Right atrium auricular region (tissue), 2 donors: ENCODE measurements around the gene CBFA2T3. TPM values are rescaled to one million over a fixed set of nuclear protein-coding genes. Genes with fewer than 3 reads are reported as not detected.

Source experiments
- DNase-seq: peaks from one replicate; pipeline ENCODE4 v3.0.0-alpha.2; 2019; ENCODE audit warnings: low spot score
- H3K27ac ChIP-seq, 2 donors: fragments of 200-600 bp; sonication (generic); 1 replicate in 1 of 2; 2 replicates in 1 of 2; pipeline ENCODE4 v1.5.1; 2016 to 2019
- H3K27me3 ChIP-seq, 2 donors: fragments of 200-600 bp; sonication (generic); one replicate each; pipeline versions ENCODE4 v1.5.1 to v1.6.0; 2017 to 2019
- H3K36me3 ChIP-seq: fragments of 200-600 bp; sonication (generic); one replicate; pipeline ENCODE4 v1.5.1; 2016
- H3K4me1 ChIP-seq, 2 donors: fragments of 200-600 bp; sonication (generic); one replicate each; pipeline versions ENCODE4 v1.5.1 to v1.6.0; 2017 to 2019
- H3K4me3 ChIP-seq, 2 donors: fragments of 200-600 bp; sonication (generic); 1 replicate in 1 of 2; 2 replicates in 1 of 2; pipeline ENCODE4 v1.5.1; 2017 to 2019; ENCODE audit warnings: mild to moderate bottlenecking in 1 of 2, moderate library complexity in 1 of 2
- H3K9me3 ChIP-seq, 2 donors: fragments of 200-600 bp; sonication (generic); one replicate each; pipeline ENCODE4 v1.5.1; 2019
- total RNA-seq, 2 donors: library from RNA; depleted of rRNA; stranded (reverse); fragments of >200 nt; gene quantifications; one replicate each; pipeline ENCODE4 v1.1.0, GENCODE V29; 2016
- TF ChIP-seq, protein P1 (sequence below), 2 donors: fragments of 200-600 bp; sonication (generic); IDR thresholded peaks; one replicate each; pipeline ENCODE4 v1.5.1; 2019; ENCODE audit warnings: antibody characterized with exemption in 2 of 2

The CBFA2T3 gene
- total RNA-seq, 2 donors from 2014 or later = 1.1 to 2.6 TPM

DNA sequence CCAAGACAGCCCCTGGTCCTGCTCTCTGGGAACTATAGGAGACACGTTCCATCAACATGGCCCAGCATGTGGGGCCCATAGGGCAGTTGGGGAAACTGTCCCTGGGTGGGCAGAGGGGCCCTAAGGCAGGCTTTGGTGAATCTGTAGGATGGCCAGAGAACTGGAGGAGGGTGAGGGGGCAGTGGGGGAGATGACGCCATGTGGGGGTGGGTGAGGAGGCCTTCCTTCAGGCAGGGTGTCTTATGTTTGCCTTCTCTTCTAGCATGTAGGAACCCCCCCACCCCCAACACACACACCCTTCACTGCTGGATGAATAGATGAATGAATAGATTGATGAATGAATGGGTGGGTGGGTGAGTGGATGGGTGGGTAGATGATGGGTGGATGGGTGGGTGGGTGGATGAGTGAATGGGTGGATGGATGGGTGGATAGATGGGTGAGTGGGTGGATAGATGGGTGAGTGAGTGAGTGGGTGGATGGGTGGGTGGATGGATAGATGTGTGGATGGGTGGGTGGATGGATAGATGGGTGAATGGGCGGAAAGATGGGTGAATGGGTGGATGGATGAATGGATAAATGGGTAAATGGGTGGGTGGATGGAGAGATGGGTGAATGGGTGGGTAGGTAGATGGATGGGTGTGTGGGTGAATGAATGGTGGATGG, 2.5 kb upstream of the CBFA2T3 start:
- Histone ChIP-seq H3K27ac (no peak overlapping the region), H3K4me1 (peaks cover 0 to 13% of the 10 kb centered on the region in 2 donors), H3K9me3 (no peaks in the 10 kb centered on the region), H3K36me3 (no peaks in the 10 kb centered on the region), H3K4me3 (no peak overlapping the region), H3K27me3 (no peaks in the 10 kb centered on the region)
- TF ChIP-seq, protein P1, sequence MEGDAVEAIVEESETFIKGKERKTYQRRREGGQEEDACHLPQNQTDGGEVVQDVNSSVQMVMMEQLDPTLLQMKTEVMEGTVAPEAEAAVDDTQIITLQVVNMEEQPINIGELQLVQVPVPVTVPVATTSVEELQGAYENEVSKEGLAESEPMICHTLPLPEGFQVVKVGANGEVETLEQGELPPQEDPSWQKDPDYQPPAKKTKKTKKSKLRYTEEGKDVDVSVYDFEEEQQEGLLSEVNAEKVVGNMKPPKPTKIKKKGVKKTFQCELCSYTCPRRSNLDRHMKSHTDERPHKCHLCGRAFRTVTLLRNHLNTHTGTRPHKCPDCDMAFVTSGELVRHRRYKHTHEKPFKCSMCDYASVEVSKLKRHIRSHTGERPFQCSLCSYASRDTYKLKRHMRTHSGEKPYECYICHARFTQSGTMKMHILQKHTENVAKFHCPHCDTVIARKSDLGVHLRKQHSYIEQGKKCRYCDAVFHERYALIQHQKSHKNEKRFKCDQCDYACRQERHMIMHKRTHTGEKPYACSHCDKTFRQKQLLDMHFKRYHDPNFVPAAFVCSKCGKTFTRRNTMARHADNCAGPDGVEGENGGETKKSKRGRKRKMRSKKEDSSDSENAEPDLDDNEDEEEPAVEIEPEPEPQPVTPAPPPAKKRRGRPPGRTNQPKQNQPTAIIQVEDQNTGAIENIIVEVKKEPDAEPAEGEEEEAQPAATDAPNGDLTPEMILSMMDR (IDR thresholded peaks at IDR 0.05) = no peak
- DNase-seq = no peak

GRCh38 chr16:88978608-88979346, 1.8 kb upstream of the CBFA2T3 start:
- H3K4me1 ChIP-seq = peaks cover 0 to 13% of the 10 kb centered on the region in 2 donors
- H3K27me3 ChIP-seq = no peaks in the 10 kb centered on the region
- H3K27ac ChIP-seq = no peak overlapping the region
- no peak for DNase-seq
- no peaks in the 10 kb centered on the region for H3K36me3 ChIP-seq
- H3K4me3 ChIP-seq = no peak overlapping the region
- H3K9me3 ChIP-seq = no peaks in the 10 kb centered on the region
- TF ChIP-seq, protein P1 (IDR thresholded peaks at IDR 0.05) = no peak

DNA sequence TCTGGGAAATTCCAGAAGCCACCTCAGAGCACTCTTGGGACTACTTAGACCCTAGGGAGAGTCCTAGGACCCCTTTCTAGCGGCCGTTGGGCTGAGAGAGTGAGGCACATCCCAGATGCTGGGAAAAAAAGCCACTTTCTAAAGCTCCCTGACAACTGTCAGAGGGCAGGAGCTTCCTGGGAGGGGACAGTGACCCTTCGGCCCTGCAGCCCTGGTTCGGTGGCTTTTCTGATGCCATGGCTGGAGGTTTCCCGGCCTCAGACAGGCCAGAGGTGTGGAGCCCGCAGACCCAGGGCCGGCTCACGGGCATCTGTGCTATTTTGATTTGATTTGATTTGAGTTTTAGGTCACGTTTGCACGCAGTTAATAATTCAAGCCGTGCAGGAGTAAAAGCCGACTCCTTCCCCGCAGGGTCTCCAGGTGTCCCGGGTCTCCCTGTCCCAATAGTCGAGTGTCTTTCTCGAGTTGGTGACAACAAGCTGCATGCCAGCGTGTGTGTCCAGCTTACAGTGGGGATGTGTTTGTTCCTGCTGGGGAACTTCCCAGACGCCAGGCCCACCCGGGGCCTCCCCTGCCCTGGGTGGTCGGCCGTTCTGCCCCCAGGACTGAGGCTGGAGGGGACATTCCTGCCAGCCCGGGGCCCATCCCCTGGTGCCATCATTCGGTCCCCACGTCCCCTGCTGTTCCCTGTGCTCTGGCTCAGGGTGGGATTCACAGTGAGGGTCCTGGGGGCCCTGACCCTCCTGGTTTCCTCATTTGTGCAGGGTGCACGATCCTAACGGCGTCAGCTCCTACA, 1.0 kb upstream of the CBFA2T3 start:
- Histone ChIP-seq H3K9me3 (no peaks in the 10 kb centered on the region), H3K4me1 (peaks cover 0 to 13% of the 10 kb centered on the region in 2 donors), H3K27ac (no peak overlapping the region), H3K36me3 (no peaks in the 10 kb centered on the region), H3K27me3 (no peaks in the 10 kb centered on the region), H3K4me3 (no peak overlapping the region)
- TF ChIP-seq, protein P1 (IDR thresholded peaks at IDR 0.05) = no peak
- DNase-seq = no peak

DNA sequence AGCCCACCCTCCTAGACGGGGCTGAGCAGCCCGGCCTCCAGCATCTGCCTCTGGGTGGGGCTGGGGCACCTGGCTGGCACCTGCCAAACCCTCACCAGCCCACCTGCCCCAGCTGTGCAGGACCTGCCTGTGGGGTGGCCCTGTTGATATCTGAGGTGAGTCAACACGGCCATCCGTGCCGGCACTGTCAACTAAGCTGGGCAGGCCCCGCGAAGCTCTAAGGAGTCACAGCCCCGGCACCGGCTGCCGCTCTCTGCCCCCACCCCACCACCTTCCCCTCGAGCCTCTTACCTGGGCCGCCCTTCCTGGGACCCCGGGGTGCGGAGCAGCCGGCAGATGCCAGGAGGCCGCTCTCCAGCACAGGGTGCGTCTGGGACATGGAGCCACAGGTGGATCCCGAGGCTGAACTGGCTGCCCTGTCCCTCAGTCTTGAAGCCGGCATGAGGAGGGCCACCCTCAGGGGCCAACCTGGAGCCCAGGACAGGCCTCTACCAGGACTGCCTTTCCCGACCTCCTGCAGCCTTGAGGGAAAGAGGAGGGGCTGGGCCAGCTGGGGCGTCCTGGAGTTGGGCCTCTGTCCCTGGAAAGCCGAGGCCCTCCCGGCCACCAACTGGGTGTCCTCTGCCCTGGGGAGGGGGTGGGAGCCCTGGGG, 515 bp downstream of the CBFA2T3 start:
- Histone ChIP-seq H3K27ac (no peak overlapping the region), H3K4me1 (peaks cover 0 to 13% of the 10 kb centered on the region in 2 donors), H3K9me3 (no peaks in the 10 kb centered on the region), H3K36me3 (no peaks in the 10 kb centered on the region), H3K4me3 (peak overlapping the region in 1 of 2 donors; percentile 28), H3K27me3 (no peaks in the 10 kb centered on the region)
- TF ChIP-seq, protein P1 (IDR thresholded peaks at IDR 0.05) = no peak
- DNase-seq = no peak

DNA sequence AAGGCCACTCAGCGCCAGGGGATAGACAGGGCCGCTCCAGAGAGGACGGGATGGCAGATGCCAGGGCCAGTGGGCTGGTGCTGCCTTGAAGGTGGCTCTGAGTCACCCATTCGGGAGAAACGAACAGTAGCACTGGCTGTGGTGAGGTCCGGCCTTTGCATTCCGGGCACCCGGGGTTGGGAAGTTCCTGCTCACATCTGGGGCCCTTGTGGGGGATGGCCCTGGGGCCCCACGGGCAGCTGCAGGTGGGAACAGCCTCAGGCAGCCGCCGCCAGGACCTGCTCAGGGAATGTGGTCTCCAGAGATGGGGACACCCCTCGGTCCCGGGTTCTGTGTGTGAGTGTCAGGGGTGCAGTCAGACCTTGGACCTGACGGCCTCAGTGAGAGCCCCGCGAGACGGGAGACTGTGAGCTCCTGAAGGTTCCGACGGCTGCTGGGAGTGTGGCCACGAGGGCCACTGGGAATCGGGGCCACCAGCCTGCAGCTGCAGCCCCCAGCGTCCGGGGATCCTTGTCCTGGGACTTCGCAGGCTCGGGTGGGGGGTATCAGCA, 1.4 kb downstream of the CBFA2T3 start:
- H3K4me1 ChIP-seq = peaks cover 0 to 13% of the 10 kb centered on the region in 2 donors

More for the DNA sequence above, 1.4 kb downstream of the CBFA2T3 start:
- no peaks in the 10 kb centered on the region for H3K36me3 ChIP-seq
- H3K4me3 ChIP-seq = peak overlapping the region in 1 of 2 donors; percentile 28
- no peak overlapping the region for H3K27ac ChIP-seq
- no peak for DNase-seq
- TF ChIP-seq, protein P1 (IDR thresholded peaks at IDR 0.05) = no peak
- H3K27me3 ChIP-seq = no peaks in the 10 kb centered on the region
- no peaks in the 10 kb centered on the region for H3K9me3 ChIP-seq
